GM20431 (cell line): ENCODE measurements around the gene DOK6.

Source experiments
- in situ Hi-C: fragments of 300-500 bp; cut with MseI, MboI; formaldehyde crosslinking; loops from one replicate; pipeline ENCODE4 v1.15.0; 2020; ENCODE audit warnings: low sequenced_read_pairs; ENCODE audit not compliant: unreplicated experiment

Gene DOK6

GRCh38 chr18:69664399-69664798 lies 263.7 kb downstream of the DOK6 start:
- in situ Hi-C loops, result no loop called here

DNA sequence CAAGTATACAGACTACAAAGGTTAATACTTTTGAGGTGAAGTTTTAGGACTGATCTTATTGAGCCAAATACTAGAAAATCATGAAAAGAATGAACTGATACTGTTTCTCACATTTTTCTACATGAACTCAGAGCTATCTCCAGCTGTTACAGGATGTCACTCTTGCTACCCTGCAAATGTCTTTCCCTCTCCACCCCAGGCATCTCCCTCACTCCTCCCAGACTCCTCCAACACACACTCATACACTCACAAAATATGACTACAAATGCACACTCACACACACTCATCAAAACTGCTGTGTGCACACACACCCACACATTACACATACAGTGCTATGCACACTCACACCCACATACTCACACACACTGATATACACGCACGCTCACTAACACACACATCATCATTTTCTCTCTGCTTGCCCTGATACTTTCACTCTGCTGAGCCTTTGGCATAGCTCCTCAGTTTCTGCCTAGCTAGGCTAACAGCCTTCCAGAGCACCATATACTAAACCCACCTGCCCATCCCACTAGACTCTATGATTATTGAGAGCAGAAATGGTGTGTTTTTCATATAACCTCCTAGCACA lies 273.7 kb downstream of the DOK6 start:
- in situ Hi-C loops, result no loop called here

DNA sequence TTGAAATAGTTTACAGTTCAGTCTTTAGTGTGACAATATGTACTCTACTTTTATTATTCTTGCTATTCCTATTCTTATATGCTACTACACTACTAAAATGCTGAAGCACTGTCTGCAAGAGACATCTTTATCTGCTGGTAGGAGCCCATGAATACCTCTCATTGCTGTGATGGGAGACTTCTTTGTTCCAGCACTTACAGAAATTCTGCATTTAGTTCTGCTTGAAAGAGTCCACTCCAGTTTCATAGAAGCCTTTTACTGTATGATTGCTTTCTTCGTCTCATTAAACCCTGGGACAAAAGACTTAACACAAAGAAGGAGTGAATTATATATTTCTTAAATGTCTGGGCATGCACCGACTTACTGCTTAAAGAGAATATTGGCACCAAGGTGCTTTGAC lies 274.3 kb downstream of the DOK6 start:
- in situ Hi-C loops, result no loop called here

DNA sequence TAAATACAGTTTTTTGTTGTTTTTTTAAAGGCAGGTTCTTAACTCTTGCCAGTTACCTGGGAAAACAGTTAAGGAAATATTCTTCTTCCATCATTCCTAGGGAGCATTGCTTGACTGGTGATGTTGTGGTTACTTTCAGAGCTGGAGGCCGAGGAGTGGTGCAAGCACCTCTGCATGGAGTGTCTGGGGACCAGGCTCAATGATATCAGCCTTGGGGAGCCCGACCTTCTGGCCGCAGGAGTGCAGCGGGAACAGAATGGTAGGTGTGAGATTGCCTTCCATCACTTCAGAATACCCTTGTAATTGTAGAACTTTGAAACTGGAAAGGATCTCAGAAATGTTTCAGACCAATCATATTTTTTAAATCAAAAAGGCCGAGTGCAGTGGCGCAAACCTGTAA lies 276.9 kb downstream of the DOK6 start:
- in situ Hi-C loops, result no loop called here

GRCh38 chr18:69680123-69680522 lies 279.4 kb downstream of the DOK6 start:
- in situ Hi-C loops, result no loop called here

- in situ Hi-C loops, result no loop called here
Observed at GRCh38 chr18:69683176-69683575, 282.5 kb downstream of the DOK6 start.

DNA sequence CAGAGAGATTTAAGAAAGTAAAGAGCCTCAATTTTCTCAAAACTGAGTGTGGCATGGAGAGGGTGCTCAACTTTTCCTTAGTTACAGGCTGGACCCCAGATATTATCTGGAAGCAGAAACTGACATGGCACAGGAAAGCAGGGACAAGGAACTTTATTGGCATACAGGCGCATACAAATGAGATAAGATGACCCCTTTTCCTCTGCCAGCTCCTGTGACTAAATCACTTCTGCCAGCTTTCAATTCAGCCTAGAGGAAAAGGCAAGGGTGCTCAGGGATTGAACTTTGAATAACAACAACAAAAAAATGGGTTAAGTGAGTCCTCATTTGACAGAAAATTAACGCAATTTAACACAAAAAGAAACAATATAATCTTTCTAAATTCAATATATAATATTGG lies 284.1 kb downstream of the DOK6 start:
- in situ Hi-C loops, result no loop called here

DNA sequence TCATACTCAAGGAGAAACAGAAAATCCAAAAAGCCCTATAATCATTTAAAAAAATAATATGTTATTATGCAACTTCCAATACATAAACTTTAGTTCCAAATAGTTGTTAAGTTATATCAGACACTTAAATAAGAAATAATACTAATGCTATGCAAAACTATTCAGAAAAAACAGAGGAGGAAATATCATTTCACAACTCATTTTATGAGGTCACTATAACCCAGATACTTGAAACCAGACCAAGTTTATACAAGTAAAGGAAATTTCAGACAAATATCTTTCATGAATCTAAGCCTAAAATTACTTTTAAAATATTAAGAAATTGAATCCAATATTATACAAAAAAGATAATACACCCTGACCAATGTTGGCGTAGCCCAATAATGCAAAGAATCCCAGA lies 286.2 kb downstream of the DOK6 start:
- in situ Hi-C loops, result no loop called here

DNA sequence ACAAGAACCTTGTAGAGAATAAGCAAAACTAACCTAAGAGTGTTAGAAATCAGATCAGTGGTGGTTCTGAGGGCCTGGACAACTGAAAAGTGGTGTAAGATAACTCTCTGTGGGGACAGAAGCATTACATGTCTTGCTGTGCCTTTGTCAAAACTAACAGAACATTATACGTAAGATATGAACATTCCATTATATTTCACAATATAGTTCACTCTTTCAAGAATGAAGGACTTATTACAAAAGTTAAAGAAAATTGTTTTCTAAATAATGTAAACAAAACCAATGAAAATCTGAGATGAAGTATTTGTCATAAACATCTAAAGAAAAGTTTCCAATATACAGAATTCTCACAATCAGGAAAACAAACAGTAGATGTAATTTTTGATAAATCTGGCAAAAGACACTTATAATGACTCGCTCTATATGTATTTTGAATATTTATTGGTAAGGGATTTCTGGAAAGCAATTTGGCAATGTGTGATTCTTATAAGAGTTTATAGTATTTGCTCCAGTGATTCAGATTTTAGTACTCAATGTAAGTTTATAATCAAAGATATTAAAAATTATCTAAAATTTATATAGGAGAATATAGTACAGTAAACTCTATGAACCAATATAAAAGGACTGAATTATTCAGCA lies 288.6 kb downstream of the DOK6 start:
- in situ Hi-C loops, result no loop called here

DNA sequence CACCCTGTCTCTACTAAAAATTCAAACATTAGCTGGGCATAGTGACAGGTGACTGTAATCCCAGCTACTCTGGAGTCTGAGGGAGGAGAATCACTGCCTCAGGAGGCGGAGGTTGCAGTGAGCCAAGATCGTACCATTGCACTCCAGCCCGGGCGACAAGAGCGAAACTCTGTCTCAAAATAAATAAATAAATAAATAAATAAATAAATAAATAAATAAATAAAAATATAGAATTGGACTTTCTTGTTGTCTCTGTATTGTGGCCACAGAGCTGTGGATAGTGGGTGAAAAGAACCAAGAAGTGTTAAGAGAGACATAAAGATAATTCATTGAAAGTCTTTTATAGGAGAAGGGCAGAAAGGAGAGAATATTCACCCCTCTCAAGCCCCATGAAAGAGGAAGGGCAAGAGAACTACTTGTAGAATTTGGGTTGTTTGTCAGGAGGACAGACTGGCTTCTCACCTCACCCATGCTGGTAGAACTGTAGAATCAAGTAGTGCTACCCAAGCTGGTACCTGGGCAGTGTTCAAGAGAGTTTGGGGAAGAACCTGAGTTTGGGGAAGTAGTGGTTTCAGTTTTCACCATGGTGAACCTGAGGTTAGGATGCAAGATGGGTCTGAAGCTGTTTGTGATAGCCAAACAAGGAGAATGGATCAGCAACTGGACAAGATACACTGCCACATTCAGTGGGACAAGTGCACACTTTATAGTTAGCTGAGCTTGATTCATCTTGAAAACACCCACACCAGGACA lies 290.5 kb downstream of the DOK6 start:
- in situ Hi-C loops, result no loop called here

DNA sequence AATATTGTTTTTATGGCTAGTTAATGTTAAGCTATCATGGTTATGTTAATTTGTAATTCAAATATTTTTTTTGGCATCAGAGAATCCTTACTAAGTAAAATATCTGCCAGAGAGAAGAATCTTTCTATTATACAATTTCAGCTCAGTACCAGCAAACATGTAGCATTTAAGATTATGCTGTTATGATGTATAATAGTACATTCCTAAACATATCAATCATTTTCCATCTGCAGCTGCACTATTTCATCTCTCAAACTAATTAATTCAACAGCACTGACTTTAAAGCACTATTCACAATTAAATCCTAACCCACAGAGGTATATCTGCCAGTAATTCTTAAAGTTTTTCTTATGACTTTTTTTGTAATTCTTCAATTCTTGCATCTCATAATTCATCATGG lies 296.4 kb downstream of the DOK6 start:
- in situ Hi-C loops, result no loop called here

DNA sequence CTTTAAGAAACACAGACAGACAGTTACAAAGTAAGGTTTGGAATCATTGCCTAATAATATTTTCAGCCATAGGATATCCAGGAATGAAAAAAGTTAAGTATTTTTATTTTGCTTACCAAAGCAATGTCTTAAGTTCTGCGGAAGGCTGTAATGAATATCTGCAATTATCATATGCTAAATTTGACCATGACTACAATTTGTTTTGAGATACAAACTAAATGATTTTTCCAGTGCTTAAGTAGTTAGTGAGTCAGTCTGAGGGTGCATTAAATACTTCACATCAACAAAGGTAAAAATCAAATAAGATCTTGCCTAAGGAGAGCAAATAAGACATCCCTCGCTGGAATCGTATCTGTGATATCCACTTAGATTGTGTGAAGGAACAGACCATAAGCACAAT lies 297.0 kb downstream of the DOK6 start:
- in situ Hi-C loops, result no loop called here

DNA sequence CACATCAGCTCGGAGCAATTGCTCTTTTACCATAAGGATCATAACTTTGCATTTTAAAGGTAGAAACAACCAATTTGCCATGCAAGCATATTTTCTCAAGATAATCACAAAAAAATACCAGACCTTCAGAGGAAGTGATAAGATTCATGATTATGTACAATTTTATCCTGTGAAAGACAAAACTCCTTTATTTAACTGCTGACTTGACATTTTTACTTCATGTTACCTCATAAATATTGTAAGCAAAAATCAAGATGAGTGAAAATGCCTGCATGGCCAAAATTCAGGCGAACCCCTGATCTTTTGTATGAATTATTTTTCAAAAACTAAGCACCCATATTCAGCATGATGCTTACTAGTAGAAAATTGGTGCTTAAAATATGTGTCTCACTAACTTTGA lies 300.6 kb downstream of the DOK6 start:
- in situ Hi-C loops, result no loop called here

- in situ Hi-C loops, result no loop called here
Observed at GRCh38 chr18:69703461-69703860, 302.8 kb downstream of the DOK6 start.

GRCh38 chr18:69705987-69706386 lies 305.3 kb downstream of the DOK6 start:
- in situ Hi-C loops, result no loop called here

- in situ Hi-C loops, result no loop called here
Observed at GRCh38 chr18:69708844-69709243, 308.2 kb downstream of the DOK6 start.

- in situ Hi-C loops, result no loop called here
Observed at GRCh38 chr18:69715191-69715795, 314.6 kb downstream of the DOK6 start.

GRCh38 chr18:69717586-69717985 lies 316.9 kb downstream of the DOK6 start:
- in situ Hi-C loops, result no loop called here

GRCh38 chr18:69718912-69719547 lies 318.3 kb downstream of the DOK6 start:
- in situ Hi-C loops, result no loop called here

DNA sequence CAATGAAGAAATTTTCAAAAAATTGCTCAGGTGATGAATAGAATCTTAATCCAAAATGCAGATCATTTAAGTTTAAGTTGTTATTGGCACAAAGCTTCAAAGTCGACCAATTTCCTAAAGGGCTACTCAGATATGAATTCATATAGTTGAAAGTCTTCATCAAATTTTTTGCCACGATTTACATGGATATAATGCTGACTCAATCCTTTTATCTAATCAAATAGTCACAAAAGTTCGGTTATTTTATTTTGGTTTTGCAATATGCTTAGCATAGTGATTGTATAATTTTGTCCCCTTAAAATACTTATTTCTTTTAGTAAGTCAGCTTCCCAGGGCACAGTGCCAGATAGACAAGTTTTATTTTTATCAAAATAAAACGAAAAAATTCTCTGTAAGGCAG lies 319.7 kb downstream of the DOK6 start:
- in situ Hi-C loops, result no loop called here

DNA sequence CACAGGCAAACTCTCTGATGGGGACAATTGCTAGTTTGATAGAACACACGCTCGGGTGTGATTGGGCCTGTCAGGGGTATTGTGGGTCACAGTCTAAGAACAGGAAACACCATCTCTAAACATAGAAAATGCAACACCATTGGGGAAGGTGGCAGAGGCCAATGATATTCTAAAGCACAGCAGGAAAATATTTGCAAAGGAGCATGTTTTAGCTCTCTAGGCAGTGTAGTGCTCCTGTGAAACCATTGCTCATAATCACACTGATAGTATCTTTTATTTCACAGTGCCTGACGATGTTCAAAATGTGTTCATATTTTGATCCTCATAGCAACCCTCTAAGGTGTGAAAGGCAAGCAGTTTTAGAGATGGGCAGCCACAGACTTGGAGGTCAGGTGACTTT lies 322.7 kb downstream of the DOK6 start:
- in situ Hi-C loops, result no loop called here
